ENCODE results near the gene TANGO2.

TANGO2 gene

GRCh38 chr22:19989725-19990067 is 31.2 kb upstream of the TANGO2 start:
- Mint-ChIP-seq H3K4me1 (peaks cover 14% of the 10 kb centered on the region), H3K9me3 (no peaks in the 10 kb centered on the region), H3K4me3 (peak overlapping the region; percentile 35 to 60 (median 51)), H3K27me3 (ENCODE audit: low read depth) (peaks cover 3% of the 10 kb centered on the region), H3K27ac (no peak overlapping the region), H3K36me3 (ENCODE audit: low read depth) (no peaks in the 10 kb centered on the region)
- no peak for TF ChIP-seq CTCF (IDR thresholded peaks at IDR 0.05; ENCODE audit: unreplicated experiment in 3 of 3)

- no peaks in the 10 kb centered on the region for H3K36me3 Mint-ChIP-seq (ENCODE audit: low read depth)
- no peak overlapping the region for H3K4me3 Mint-ChIP-seq
- no peaks in the 10 kb centered on the region for H3K9me3 Mint-ChIP-seq
- peaks cover 4% of the 10 kb centered on the region for H3K27me3 Mint-ChIP-seq (ENCODE audit: low read depth)
- no peak overlapping the region for H3K27ac Mint-ChIP-seq
- peaks cover 19% of the 10 kb centered on the region for H3K4me1 Mint-ChIP-seq
- no peak for TF ChIP-seq CTCF (IDR thresholded peaks at IDR 0.05; ENCODE audit: unreplicated experiment in 3 of 3)
These were observed 30.7 kb upstream of the TANGO2 start for GRCh38 chr22:19990188-19990587.

- H3K4me3 Mint-ChIP-seq = no peak overlapping the region
These were observed 30.1 kb upstream of the TANGO2 start for GRCh38 chr22:19990609-19991394.

GRCh38 chr22:19991395-19991644 is 29.6 kb upstream of the TANGO2 start:
- Mint-ChIP-seq H3K27ac (no peak overlapping the region), H3K9me3 (no peaks in the 10 kb centered on the region), H3K4me1 (peaks cover 21% of the 10 kb centered on the region), H3K4me3 (no peak overlapping the region), H3K36me3 (ENCODE audit: low read depth) (no peaks in the 10 kb centered on the region), H3K27me3 (ENCODE audit: low read depth) (peaks cover 9% of the 10 kb centered on the region)
- TF ChIP-seq CTCF (IDR thresholded peaks at IDR 0.05; ENCODE audit: unreplicated experiment in 3 of 3) = no peak

More at GRCh38 chr22:19990609-19991394, 30.1 kb upstream of the TANGO2 start:
- H3K4me1 Mint-ChIP-seq = peaks cover 22% of the 10 kb centered on the region
- peaks cover 9% of the 10 kb centered on the region for H3K27me3 Mint-ChIP-seq (ENCODE audit: low read depth)
- no peak overlapping the region for H3K27ac Mint-ChIP-seq
- no peaks in the 10 kb centered on the region for H3K9me3 Mint-ChIP-seq
- H3K36me3 Mint-ChIP-seq (ENCODE audit: low read depth) = no peaks in the 10 kb centered on the region
- no peak for TF ChIP-seq CTCF (IDR thresholded peaks at IDR 0.05; ENCODE audit: unreplicated experiment in 3 of 3)

- H3K27ac Mint-ChIP-seq = no peak overlapping the region
- no peak overlapping the region for H3K4me3 Mint-ChIP-seq
- peaks cover 9% of the 10 kb centered on the region for H3K27me3 Mint-ChIP-seq (ENCODE audit: low read depth)
- no peaks in the 10 kb centered on the region for H3K9me3 Mint-ChIP-seq
- H3K4me1 Mint-ChIP-seq = peaks cover 25% of the 10 kb centered on the region
- TF ChIP-seq CTCF (IDR thresholded peaks at IDR 0.05; ENCODE audit: unreplicated experiment in 3 of 3) = no peak
- no peaks in the 10 kb centered on the region for H3K36me3 Mint-ChIP-seq (ENCODE audit: low read depth)
These were observed 29.1 kb upstream of the TANGO2 start for GRCh38 chr22:19991645-19992451.
